Fibroblast of pulmonary artery (primary cell): ENCODE results near the gene LPAR3.

Source experiments
- DNase-seq: peaks from one replicate; pipeline ENCODE4 v3.0.0-alpha.2; 2010; ENCODE audit warnings: low read depth
- H3K4me3 ChIP-seq: replicated peaks from 2 replicates; pipeline ENCODE4 v1.5.1; 2011; ENCODE audit warnings: low read depth, mild to moderate bottlenecking, control low read depth, low read length, moderate library complexity
- TF ChIP-seq, protein P1 (sequence below): IDR thresholded peaks from 2 replicates; pipeline ENCODE4 v1.5.1; 2011; ENCODE audit warnings: mild to moderate bottlenecking, control low read depth, low read length, inconsistent platforms; ENCODE audit errors: missing control alignments

LPAR3 gene

DNA sequence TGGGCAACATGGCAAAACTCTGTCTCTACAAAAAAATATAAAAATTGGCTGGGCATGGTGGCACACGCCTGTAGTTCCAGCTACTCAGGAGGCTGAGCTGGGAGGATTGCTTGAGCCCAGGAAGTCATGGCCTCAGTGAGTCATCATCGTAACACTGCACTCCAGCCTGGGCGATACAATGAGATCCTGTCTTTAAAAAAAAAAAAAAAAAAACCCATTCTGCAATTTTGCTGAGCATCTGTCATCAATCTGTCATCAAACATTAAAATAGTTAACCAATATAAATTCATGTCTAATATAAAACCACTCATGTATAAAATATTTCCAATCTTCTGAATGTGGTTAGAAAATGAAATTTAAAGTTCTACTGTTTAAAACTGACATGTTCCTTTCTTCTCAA is 56.9 kb downstream of the LPAR3 start:
- H3K4me3 ChIP-seq: no peak overlapping the region
- TF ChIP-seq, protein P1, sequence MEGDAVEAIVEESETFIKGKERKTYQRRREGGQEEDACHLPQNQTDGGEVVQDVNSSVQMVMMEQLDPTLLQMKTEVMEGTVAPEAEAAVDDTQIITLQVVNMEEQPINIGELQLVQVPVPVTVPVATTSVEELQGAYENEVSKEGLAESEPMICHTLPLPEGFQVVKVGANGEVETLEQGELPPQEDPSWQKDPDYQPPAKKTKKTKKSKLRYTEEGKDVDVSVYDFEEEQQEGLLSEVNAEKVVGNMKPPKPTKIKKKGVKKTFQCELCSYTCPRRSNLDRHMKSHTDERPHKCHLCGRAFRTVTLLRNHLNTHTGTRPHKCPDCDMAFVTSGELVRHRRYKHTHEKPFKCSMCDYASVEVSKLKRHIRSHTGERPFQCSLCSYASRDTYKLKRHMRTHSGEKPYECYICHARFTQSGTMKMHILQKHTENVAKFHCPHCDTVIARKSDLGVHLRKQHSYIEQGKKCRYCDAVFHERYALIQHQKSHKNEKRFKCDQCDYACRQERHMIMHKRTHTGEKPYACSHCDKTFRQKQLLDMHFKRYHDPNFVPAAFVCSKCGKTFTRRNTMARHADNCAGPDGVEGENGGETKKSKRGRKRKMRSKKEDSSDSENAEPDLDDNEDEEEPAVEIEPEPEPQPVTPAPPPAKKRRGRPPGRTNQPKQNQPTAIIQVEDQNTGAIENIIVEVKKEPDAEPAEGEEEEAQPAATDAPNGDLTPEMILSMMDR: no peak
- DNase-seq: peak; percentile 27

DNA sequence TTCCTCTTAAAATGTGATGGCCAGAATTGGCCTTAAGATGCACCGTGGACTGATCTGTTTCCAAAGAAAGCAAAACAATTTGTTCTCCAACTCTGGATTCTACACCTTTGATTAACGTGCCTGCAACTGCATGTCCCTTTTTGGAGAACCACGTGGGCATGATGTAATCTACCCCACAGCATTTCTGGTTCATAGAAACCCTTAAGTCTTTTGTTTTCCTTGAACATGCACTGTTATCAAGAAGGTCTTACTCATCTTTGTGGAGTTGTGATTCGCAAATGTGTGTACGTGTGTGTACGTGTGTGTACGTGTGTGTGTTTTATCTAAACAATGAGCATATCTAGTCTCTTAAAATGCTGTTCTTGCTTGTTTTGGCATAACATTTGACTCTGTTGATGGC is 57.8 kb downstream of the LPAR3 start:
- DNase-seq: no peak
- TF ChIP-seq, protein P1: no peak
- no peak overlapping the region for H3K4me3 ChIP-seq

DNA sequence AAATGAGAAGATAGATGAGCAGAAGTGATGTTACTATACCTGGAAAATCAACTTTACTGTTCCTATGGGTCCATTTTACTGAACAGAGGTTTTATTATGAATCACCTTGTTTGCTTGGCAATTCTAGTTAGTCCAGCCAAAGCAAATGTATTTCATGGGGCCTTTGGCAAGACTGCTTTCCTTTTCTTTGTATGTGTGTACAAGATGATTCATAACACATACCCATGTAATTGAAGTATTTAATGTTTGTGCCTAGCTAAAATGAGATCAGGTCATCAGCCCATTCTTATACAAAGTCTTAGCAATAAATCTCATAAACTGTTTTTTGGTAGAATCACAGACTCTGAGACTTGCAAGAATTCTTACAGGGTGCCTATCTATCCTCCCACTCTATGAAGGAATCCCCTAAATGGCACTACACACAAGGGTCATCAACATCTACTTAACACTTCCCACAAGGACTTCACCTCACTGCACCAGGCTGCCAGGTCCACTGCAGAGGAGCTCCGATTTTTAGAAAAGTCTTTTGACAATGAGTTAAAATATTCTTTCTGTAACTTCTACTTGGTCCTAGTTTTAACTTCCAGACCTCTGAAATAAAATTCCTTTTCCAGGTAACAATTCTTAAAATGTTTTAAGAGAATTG is 58.5 kb downstream of the LPAR3 start:
- TF ChIP-seq, protein P1: no peak
- DNase-seq: peak; percentile 71
- H3K4me3 ChIP-seq: no peak overlapping the region

DNA sequence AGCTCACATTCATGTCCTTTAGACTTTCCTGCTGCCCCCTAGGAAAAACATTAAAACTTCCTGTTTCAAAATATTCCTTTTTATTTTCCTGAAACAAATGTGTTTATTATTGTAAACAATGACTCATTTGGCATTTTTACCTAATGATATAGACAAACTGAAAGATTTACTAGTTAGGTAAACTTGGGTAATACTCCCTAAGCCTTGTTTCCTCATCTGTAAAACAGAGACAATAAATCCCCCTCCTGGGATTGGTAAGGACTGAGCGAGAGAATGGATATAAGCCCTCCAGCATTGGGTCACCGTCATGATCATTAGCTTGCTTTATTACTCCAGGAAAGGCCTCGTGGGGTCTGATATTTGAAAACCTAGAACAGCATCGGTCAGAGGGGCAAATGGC is 59.8 kb downstream of the LPAR3 start:
- TF ChIP-seq, protein P1: no peak
- no peak overlapping the region for H3K4me3 ChIP-seq
- no peak for DNase-seq

DNA sequence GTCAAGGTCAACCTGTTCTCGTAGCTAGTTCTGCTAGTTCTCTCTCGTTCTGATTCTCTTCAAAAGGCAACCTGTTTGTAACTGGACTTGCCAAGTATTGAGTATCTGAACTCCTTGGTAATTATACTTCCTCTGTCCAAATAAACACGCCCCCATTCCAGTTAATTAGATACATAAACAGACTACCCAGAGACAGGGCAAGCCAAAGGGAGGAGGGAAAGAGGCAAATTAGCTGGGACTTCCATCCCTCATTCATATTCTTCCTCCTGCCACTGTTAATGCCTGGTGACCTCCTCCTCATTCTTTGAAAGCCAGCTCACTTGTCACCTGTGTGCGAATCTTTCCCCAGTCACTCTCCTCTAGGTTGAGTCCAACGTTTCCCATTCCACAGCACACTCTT is 62.9 kb downstream of the LPAR3 start:
- H3K4me3 ChIP-seq: no peak overlapping the region
- TF ChIP-seq, protein P1: no peak
- DNase-seq: no peak

DNA sequence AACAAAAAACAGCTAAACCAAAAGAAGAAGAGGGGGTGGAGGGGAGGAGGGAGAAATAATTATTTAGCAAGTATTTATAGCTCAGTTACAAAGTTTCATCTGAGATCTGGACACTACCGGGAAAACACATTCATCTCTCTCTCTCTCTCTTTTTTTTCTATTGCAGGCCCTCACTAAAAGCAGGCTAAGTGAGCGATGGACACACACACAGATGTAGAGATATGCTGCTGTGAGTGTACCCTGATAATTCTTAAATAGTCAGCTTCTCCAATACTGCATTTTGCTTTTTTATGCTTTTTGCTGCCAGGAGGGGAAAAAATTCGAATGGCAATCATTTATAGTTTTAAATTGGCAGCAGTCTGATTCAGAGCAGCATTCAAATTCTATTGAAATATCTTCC is 65.0 kb downstream of the LPAR3 start:
- no peak for DNase-seq
- TF ChIP-seq, protein P1: no peak
- H3K4me3 ChIP-seq: no peak overlapping the region

DNA sequence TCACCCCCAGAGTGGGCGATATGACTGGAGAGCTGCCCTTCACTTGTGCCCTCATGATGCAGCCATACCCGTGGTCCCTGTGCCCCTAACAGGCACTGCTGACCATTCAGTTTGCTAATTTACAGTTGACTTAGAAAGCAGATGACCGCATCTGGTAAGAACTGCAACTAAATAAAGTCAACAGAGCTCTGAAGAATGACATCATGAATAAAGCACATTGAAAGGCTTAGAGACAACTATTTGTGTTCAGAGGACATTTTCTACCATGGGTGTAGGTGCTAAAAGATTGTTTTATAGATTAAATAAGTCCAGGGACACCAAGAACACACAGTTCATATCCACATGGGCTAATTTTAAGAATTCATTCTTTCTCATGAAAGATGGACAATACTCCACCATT is 65.5 kb downstream of the LPAR3 start:
- no peak for DNase-seq
- TF ChIP-seq, protein P1: no peak
- no peak overlapping the region for H3K4me3 ChIP-seq
